GM10266 (cell line): ENCODE data around the gene KLHL6.
"Not testable (repeated sequence)": the region's sequence is repeated elsewhere in the genome, so short reads cannot be mapped to it uniquely, and the experiment has no call there.

Source experiments
- DNase-seq: peaks from one replicate; pipeline ENCODE4 v3.0.0; 2012; ENCODE audit errors: extremely low spot score
- TF ChIP-seq, protein P1 (sequence below): IDR thresholded peaks from 2 replicates; pipeline ENCODE4 v1.5.1; 2012; ENCODE audit warnings: mild to moderate bottlenecking, low read depth; ENCODE audit not compliant: control insufficient read depth, insufficient read depth; ENCODE audit errors: missing control alignments

Gene KLHL6

DNA sequence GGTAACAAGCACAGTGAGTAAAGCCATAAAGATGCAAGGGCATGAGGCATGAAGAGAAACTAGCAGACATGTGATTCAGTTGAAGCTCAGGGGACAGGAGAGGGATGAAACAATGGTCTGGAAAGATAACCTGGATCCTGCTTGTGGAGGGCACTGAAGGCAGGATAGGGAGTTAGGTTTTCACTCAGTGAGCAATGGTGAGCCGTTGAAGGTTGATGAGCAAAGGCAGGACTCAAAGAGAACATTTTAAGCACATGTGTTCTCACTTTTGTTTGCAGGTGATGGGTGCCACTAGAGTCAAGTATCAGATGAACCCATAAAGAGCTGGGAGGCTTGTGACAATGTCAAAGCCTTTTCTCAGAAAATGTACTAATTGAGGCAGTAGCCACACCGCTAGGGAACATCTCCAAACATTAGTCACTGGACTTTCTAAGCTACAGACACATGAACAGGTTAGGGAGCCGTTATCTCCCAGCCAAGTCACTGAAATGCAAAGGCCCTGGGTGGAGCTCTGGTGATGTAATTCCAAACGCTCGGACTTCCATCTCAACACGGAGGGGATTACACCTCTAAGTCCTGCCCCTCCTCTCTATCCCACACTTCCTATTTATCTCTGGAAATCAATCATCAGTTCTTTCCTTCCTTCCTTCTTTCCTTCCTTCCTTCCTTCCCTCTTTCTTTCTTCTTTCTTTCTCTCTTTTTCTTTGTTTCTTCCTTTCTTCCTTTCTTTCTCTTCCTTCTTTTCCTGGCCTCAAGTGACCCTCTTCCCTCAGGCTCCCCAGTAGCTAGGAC is 22.7 kb downstream of the KLHL6 start:
- DNase-seq: no peak
- TF ChIP-seq, protein P1, sequence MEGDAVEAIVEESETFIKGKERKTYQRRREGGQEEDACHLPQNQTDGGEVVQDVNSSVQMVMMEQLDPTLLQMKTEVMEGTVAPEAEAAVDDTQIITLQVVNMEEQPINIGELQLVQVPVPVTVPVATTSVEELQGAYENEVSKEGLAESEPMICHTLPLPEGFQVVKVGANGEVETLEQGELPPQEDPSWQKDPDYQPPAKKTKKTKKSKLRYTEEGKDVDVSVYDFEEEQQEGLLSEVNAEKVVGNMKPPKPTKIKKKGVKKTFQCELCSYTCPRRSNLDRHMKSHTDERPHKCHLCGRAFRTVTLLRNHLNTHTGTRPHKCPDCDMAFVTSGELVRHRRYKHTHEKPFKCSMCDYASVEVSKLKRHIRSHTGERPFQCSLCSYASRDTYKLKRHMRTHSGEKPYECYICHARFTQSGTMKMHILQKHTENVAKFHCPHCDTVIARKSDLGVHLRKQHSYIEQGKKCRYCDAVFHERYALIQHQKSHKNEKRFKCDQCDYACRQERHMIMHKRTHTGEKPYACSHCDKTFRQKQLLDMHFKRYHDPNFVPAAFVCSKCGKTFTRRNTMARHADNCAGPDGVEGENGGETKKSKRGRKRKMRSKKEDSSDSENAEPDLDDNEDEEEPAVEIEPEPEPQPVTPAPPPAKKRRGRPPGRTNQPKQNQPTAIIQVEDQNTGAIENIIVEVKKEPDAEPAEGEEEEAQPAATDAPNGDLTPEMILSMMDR: no peak

DNA sequence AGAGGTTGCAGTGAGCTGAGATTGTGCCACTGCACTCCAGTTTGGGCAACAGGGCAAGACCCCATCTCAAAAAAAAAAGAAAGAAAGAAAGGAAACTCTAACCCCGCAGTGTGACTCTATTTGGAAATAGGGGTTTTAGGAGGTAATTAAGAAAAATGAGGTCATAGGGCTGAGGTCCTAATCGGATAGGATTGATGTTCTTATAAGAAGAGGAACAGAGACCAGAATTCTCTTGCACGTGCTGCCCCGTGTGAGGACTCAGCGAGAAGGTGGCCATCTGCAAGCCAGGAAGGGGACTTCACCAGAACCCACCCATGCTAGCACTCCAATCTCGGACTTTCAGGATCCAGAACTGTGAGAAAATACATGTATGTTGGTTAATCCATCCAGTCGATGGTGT is 25.8 kb downstream of the KLHL6 start:
- DNase-seq: no peak
- TF ChIP-seq, protein P1: no peak

- no peak for DNase-seq
- TF ChIP-seq, protein P1: no peak
Measured at GRCh38 chr3:183529185-183529584, 26.3 kb downstream of the KLHL6 start.

GRCh38 chr3:183528758-183529157 is 26.7 kb downstream of the KLHL6 start:
- not testable (repeated sequence) for DNase-seq

GRCh38 chr3:183527428-183528379 is 27.8 kb downstream of the KLHL6 start:
- peak; percentile 75 for DNase-seq
- TF ChIP-seq, protein P1: no peak

DNA sequence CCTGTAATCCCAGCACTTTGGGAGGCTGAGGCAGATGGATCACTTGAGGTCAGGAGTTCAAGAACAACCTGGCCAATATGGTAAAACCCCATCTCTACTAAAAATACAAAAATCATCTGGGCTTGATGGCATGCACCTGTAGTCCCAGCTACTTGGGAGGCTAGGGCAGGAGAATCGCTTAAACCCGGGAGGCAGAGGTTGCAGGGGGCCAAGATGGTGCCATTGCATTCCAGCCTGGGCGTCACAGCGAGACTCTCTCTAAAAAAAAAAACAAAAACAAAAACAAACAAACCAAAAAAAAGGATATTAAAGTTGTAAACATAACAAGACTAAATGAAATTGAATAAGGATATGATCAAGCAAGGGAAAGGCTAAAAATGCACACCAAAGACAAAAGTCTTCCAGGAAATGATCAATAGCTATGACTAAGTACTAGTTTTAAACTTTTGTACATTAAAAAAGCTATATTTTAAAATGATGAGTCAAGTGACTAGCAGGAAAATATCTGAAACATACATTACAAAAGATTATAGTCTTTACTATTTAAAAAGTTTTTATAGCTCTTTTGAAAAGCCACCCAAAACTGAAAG is 28.6 kb downstream of the KLHL6 start:
- TF ChIP-seq, protein P1: no peak
- DNase-seq: no peak

GRCh38 chr3:183524476-183524875 is 31.0 kb downstream of the KLHL6 start:
- DNase-seq: no peak
- TF ChIP-seq, protein P1: no peak

- DNase-seq: not testable (repeated sequence)
Measured at GRCh38 chr3:183520741-183521556, 34.6 kb downstream of the KLHL6 start.

DNA sequence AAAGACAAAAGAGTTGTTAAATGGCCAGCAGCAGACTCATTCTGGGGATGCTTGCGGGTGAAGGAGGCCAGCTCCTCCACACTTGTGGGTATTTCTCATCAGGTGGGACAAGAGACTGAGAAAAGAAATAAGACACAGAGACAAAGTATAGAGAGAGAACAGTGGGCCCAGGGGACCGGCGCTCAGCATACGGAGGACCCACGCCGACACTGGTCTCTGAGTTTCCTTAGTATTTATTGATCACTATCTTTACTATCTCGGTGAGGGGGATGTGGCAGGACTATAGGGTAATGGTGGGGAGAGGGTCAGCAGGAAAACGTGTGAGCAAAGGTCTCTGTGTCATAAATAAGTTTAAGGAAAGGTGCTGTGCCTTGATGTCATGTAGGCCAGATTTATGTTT is 35.2 kb downstream of the KLHL6 start:
- DNase-seq: not testable (repeated sequence)
